B cell (primary cell): ENCODE measurements around the gene PCDHGC4. TPM values are rescaled to one million over a fixed set of nuclear protein-coding genes. Genes with fewer than 3 reads are reported as not detected.

Source experiments
- ATAC-seq: fragments of 200-7000 bp; cut with Tn5 transposase; one replicate; pipeline ENCODE4 v1.10.0; 2021; ENCODE audit warnings: low read depth, mild to moderate bottlenecking, moderate number of reproducible peaks, moderate library complexity
- CTCF ChIA-PET: fragments of 350-600 bp; sonication (Branson Sonifier 250); formaldehyde crosslinking; loops from one replicate; lab custom pipeline; 2021; ENCODE audit warnings: antibody characterized with exemption, inconsistent platforms; lab: Charles Lee
- POLR2A ChIA-PET: fragments of 350-600 bp; sonication (Branson Sonifier 250); formaldehyde crosslinking; loops from one replicate; lab custom pipeline; 2021; ENCODE audit warnings: antibody characterized with exemption; lab: Charles Lee
- DNase-seq: peaks from one replicate; pipeline ENCODE4 v3.0.0; 2013
- H2AFZ ChIP-seq: 2 replicates; pipeline ENCODE4 v1.6.1; 2012; ENCODE audit warnings: mild to moderate bottlenecking, low read depth, low read length; ENCODE audit not compliant: insufficient read depth, poor library complexity, severe bottlenecking
- H3K27ac ChIP-seq, 2 donors: 1 replicate in 1 of 2; 2 replicates in 1 of 2; pipeline ENCODE4 v1.5.1; 2012 to 2013; ENCODE audit warnings: low read length in 2 of 2, mild to moderate bottlenecking in 2 of 2, moderate library complexity in 1 of 2
- H3K27me3 ChIP-seq, 4 experiments: fragments of 200-600 bp in 1 of 4; sonication (generic) in 1 of 4; replicated peaks in 1 of 4; 1 replicate in 2 of 4; 2 replicates in 2 of 4; pipeline versions ENCODE4 v1.6.1 to v1.7.0; 2013 to 2016; ENCODE audit warnings: low read length in 3 of 4, mild to moderate bottlenecking in 2 of 4, mixed read lengths in 1 of 4, moderate library complexity in 1 of 4; ENCODE audit not compliant: insufficient read depth in 4 of 4, control insufficient read depth in 3 of 4; ENCODE audit errors: control extremely low read depth in 1 of 4
- H3K36me3 ChIP-seq, 2 experiments: replicated peaks in 1 of 2; 1 replicate in 1 of 2; 2 replicates in 1 of 2; pipeline versions ENCODE4 v1.6.1 to v1.7.1; 2013; ENCODE audit warnings: low read length in 1 of 2; ENCODE audit not compliant: insufficient read depth in 2 of 2, control insufficient read depth in 1 of 2; ENCODE audit errors: control extremely low read depth in 1 of 2, extremely low read depth in 1 of 2
- H3K4me1 ChIP-seq, 2 donors: fragments of 200-600 bp in 1 of 2; sonication (generic) in 1 of 2; 1 replicate in 1 of 2; 2 replicates in 1 of 2; pipeline versions ENCODE4 v1.5.1 to v1.6.1; 2013 to 2017; ENCODE audit warnings: low read length in 2 of 2; ENCODE audit not compliant: control insufficient read depth in 2 of 2, insufficient read depth in 2 of 2
- H3K4me2 ChIP-seq: replicated peaks from 2 replicates; pipeline ENCODE3; 2012; ENCODE audit warnings: mild to moderate bottlenecking, low read depth, low read length; ENCODE audit not compliant: poor library complexity, severe bottlenecking
- H3K4me3 ChIP-seq, 5 experiments: fragments of 200-600 bp in 1 of 5; sonication (generic) in 1 of 5; 1 replicate in 3 of 5; 2 replicates in 2 of 5; pipeline versions ENCODE4 v1.5.1 to v1.7.0; 2011 to 2016; ENCODE audit warnings: low read length in 4 of 5, mild to moderate bottlenecking in 4 of 5, low read depth in 2 of 5, control low read depth in 1 of 5, moderate library complexity in 1 of 5; ENCODE audit not compliant: insufficient read depth in 1 of 5; ENCODE audit errors: control extremely low read depth in 1 of 5, extremely low read depth in 1 of 5
- H3K79me2 ChIP-seq: fragments of 200-600 bp; sonication (generic); one replicate; pipeline ENCODE4 v1.6.0; 2016; ENCODE audit warnings: low read length; ENCODE audit not compliant: control insufficient read depth, insufficient read depth
- H3K9ac ChIP-seq: fragments of 200-600 bp; sonication (generic); 2 replicates; pipeline ENCODE4 v1.6.1; 2017; ENCODE audit warnings: mild to moderate bottlenecking, low read length, moderate library complexity
- H3K9me3 ChIP-seq, 3 donors: one replicate each; pipeline versions ENCODE4 v1.6.1 to v1.7.1; 2013; ENCODE audit warnings: low read length in 2 of 3; ENCODE audit not compliant: control insufficient read depth in 2 of 3, insufficient read depth in 1 of 3; ENCODE audit errors: control extremely low read depth in 1 of 3
- H4K20me1 ChIP-seq: 2 replicates; pipeline ENCODE4 v1.6.0; 2012; ENCODE audit warnings: mild to moderate bottlenecking, low read length; ENCODE audit not compliant: insufficient read depth, control insufficient read depth, poor library complexity, severe bottlenecking
- H3K27ac Mint-ChIP-seq: one replicate; pipeline ENCODE4 v1.8.0; 2021; ENCODE audit warnings: mixed read lengths
- H3K27me3 Mint-ChIP-seq: one replicate; pipeline ENCODE4 v1.8.0; 2021; ENCODE audit warnings: mixed read lengths
- H3K4me1 Mint-ChIP-seq: one replicate; pipeline ENCODE4 v1.8.0; 2021; ENCODE audit warnings: mixed read lengths
- H3K4me3 Mint-ChIP-seq: one replicate; pipeline ENCODE4 v1.8.0; 2021; ENCODE audit warnings: mixed read lengths
- H3K9me3 Mint-ChIP-seq: one replicate; pipeline ENCODE4 v1.8.0; 2022; ENCODE audit warnings: mixed read lengths; ENCODE audit not compliant: insufficient read depth
- CTCF ChIP-seq: fragments of 200-600 bp; IDR thresholded peaks from one replicate; pipeline ENCODE4 v1.8.0; 2022; ENCODE audit warnings: antibody characterized with exemption, mild to moderate bottlenecking
- EZH2 ChIP-seq: IDR thresholded peaks from 2 replicates; pipeline ENCODE4 v1.6.1; 2012; ENCODE audit warnings: borderline replicate concordance, low read depth, mild to moderate bottlenecking, moderate library complexity, low read length; ENCODE audit not compliant: insufficient read depth, poor library complexity, severe bottlenecking
- WGBS: methylation state at CpG from one replicate; pipeline ENCODE4 v1.1.5; 2013; ENCODE audit warnings: missing lambda C conversion rate; ENCODE audit not compliant: insufficient coverage; 5-methylcytosine and 5-hydroxymethylcytosine counted together
- intact Hi-C: fragments of 100-400 bp; cut with micrococcal nuclease; formaldehyde crosslinking; loops from one replicate; pipeline ENCODE4 v1.10.0; 2022
- polyA plus RNA-seq: library from polyadenylated mRNA; depleted of rRNA; stranded (reverse); fragments of >200 nt; gene quantifications from 2 replicates; pipeline ENCODE4 v1.2.3, GENCODE V29; 2012
- total RNA-seq, 2 donors: library from RNA; stranded (reverse); fragments of 120-200 nt in 1 of 2; gene quantifications; 1 replicate in 1 of 2; 2 replicates in 1 of 2; pipeline versions ENCODE4 v1.2.3 to v1.2.4, GENCODE V29; 2013 to 2022

Gene PCDHGC4
- total and polyA plus RNA-seq, 2 donors (not counting 1 experiment from before 2014, with no cell fraction given) = 0.09 to 0.42 TPM

- no peak overlapping the region for H3K27ac ChIP-seq
- peak overlapping the region; percentile 39 for H2AFZ ChIP-seq
These were observed 28.2 kb downstream of the PCDHGC4 start for GRCh38 chr5:141512911-141513626.

More at GRCh38 chr5:141512911-141513626, 28.2 kb downstream of the PCDHGC4 start:
- H4K20me1 ChIP-seq = peaks cover 10% of the 10 kb centered on the region
- DNase-seq (peak; percentile 42), ATAC-seq (peak; percentile 12)
- H3K4me3 ChIP-seq = peak overlapping the region; percentile 31 to 74 (median 60)
- peak overlapping the region; percentile 86 for H3K4me2 ChIP-seq
- H3K36me3 ChIP-seq = peaks cover 0 to 35% of the 10 kb centered on the region in 2 experiments
- H3K9ac ChIP-seq = peak overlapping the region; percentile 60
- H3K27me3 ChIP-seq = no peaks in the 10 kb centered on the region
- peak overlapping the region; percentile 92 for H3K4me3 Mint-ChIP-seq
- no peaks in the 10 kb centered on the region for H3K79me2 ChIP-seq
- ChIA-PET POLR2A (interaction anchor here (0.5 kb wide), 1 partner anchor 79 kb away, joined by 3 read pairs; no protein-coding TSS in a partner anchor), CTCF (interaction anchor here (0.6 to 12.8 kb wide), 19 partner anchors 12 to 193 kb away, joined by 3 to 176 read pairs (median 5); partner anchors contain the start of genes PCDHGA10, PCDHGA11, PCDHGA12 and PCDHGC3)
- TF ChIP-seq CTCF (no peak), EZH2 (no peak)
- H3K4me1 Mint-ChIP-seq = peaks cover 79% of the 10 kb centered on the region
- H3K27me3 Mint-ChIP-seq = no peaks in the 10 kb centered on the region
- H3K9me3 ChIP-seq = peaks cover 0 to 13% (median 0%) of the 10 kb centered on the region in 3 donors
- WGBS = 6% methylated on average over 36 of the region's 43 CpGs
- peaks cover 3% of the 10 kb centered on the region for H3K9me3 Mint-ChIP-seq
- peaks cover 52 to 83% of the 10 kb centered on the region in 2 donors for H3K4me1 ChIP-seq
- H3K27ac Mint-ChIP-seq = peak overlapping the region; percentile 75
- intact Hi-C loops = loop anchor here (2.0 kb wide), 2 partner anchors 20 to 192 kb away; partner anchors contain the start of gene TAF7
